Measurements from ENCODE around the gene PALD1.

Gene PALD1

GRCh38 chr10:70558871-70559810, 80.6 kb downstream of the PALD1 start:
- no peak for DNase-seq

- no peak for DNase-seq
These were observed 81.3 kb downstream of the PALD1 start for GRCh38 chr10:70559861-70560260.

DNA sequence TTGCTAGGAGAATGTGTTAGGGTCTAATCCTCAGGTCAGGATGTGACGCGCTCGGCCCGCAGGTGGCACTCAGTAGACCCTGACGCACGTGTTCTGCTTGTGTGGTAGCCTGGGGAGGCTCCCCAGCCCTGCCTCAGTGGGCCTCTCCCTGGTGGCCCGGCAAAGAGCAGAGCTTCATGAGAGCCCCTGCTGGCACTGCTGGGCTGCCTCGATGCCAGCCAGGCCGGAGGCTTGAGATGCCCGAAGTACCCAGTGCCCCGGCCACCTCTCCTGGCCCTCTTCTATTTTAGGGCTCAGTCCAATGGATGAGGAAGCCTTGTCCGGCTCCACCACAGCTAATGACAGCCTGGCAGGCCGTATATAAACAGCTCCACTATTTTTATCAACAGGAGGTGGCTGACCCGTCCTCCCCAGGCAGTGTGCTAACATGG, 82.0 kb downstream of the PALD1 start:
- no peak for DNase-seq

GRCh38 chr10:70561070-70561469, 82.5 kb downstream of the PALD1 start:
- no peak for DNase-seq

- DNase-seq = no peak
These were observed 83.0 kb downstream of the PALD1 start for GRCh38 chr10:70561558-70561957.

DNA sequence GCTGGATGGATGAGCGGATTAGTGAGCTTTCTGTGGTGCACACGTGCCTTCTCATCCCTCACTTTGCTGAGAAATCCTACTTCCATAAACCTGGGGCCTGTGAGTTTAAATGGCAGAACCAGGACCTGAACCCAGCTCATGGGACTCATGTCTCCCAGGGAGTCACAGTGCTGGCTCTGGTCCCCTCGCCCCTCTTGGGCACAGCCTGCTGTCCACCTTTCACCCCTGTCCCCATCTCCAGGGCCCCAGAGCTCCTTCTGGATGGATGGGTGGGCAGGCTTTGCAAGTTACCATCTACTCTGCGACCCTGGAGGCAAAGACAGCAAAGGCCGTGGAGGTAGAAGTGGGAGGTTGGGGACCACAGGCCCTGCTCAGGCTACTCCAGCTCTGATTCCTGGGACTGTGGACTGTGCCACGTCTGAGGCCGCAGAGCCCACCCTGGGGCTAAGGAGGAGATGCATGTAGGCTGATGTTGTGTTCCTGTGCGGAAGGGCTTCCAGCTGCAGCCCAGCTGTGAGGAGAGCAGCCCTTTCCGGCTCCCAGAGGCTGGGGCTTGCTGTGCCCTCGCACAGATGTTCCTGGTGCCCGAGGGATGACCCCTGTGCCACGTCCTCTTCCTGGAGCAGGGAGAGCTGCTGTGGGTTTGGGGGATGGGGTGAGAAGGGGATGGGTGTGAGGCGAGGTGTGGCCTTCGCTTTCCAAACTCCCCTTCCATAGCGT, 83.6 kb downstream of the PALD1 start:
- DNase-seq = no peak

- DNase-seq = no peak
These were observed 84.7 kb downstream of the PALD1 start for GRCh38 chr10:70563230-70563629.

DNA sequence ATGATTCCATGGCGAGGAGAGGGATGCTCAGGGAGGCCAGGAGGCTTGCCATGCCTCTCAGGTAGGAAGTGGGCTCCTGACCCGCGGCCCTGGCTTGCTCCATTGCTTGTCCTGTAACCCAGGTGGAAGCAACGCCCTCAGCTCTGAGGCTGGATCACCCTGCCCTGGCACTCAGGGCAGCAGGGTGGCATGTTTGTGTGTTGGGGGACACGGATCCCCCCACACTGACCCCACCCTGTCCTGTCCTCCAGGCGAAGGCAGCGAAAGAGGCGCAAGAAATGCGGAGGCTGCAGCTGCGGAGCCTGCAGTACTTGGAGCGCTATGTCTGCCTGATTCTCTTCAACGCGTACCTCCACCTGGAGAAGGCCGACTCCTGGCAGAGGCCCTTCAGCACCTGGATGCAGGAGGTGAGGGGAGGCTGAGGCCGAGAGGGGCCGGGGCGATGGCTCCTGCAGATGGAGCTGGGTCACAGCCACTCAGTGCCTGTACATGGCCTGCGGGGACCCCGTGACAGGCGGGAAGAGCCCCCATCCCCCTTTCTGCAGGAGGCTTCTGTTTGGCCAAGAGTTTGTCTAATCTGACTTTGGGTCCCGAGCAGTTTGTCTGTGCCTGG, 85.7 kb downstream of the PALD1 start:
- DNase-seq = no peak

DNA sequence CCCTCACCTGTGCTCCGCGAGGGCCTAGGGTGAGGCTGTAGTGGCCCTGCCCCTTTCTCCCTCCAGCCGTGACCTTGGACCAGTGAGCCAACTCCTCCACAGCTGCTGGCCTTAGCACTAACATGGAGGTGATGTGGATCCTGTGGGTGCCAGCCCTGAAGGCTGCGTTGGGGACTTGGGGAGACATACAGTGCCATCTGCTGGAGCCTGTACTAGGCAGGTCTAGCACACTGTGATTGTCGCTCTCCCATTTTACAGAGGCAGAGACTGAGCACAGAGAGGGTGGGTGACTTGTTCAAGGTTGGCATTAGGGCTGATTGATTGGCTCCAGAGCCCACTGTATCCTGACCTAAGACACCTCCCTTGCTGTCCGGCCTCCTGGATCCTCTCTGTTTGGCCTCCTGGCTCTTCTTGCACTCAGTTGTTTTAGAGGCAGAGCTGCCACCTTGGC, 86.4 kb downstream of the PALD1 start:
- no peak for DNase-seq

- DNase-seq = no peak
These were observed 87.3 kb downstream of the PALD1 start for GRCh38 chr10:70565556-70566514.

DNA sequence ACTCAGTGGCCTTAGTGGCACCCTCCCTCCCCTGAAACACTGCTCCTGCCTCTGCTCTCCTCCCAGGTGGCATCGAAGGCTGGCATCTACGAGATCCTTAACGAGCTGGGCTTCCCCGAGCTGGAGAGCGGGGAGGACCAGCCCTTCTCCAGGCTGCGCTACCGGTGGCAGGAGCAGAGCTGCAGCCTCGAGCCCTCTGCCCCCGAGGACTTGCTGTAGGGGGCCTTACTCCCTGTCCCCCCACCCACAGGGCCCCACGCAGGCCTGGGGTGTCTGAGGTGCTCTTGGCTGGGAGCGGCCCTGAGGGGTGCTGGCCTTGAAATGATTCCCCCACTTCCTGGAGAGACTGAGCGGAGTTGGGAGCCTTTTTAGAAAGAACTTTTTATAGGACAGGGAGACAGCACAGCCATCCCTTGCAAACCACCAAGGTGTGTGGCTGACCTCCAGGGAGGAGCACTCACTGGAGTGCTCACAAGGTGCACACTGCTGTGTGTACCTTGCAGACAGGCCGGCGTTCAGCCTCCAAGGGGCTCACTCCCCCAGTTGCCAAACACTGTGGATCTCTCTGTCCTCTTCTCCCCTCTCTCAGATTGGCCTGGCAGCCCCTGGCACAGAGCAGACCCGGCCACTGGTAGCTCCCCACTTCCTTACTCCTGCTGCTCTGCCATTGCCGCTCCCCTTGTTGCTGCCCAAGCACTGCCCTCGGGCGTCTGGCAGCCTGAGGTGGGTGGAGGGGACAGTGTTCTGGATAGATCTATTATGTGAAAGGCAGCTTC, 88.1 kb downstream of the PALD1 start:
- no peak for DNase-seq

DNA sequence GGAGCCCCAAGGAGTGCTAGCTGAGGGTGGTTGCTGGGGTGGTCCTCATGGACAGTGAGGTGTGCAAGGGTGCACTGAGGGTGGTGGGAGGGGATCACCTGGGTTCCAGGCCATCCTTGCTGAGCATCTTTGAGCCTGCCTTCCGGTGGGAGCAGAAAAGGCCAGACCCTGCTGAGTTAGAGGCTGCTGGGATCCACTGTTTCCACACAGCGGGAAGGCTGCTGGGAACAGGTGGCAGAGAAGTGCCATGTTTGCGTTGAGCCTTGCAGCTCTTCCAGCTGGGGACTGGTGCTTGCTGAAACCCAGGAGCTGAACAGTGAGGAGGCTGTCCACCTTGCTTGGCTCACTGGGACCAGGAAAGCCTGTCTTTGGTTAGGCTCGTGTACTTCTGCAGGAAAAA, 89.0 kb downstream of the PALD1 start:
- DNase-seq = no peak

DNA sequence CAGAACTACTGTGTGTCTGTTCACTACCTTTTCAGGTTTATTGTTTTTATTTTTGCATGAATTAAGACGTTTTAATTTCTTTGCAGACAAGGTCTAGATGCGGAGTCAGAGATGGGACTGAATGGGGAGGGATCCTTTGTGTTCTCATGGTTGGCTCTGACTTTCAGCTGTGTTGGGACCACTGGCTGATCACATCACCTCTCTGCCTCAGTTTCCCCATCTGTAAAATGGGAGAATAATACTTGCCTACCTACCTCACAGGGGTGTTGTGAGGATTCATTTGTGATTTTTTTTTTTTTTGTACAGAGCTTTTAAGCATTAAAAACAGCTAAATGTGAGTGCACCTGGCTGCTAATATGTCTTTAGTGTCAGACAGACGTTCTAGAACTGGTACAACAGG, 89.5 kb downstream of the PALD1 start:
- DNase-seq = no peak

DNA sequence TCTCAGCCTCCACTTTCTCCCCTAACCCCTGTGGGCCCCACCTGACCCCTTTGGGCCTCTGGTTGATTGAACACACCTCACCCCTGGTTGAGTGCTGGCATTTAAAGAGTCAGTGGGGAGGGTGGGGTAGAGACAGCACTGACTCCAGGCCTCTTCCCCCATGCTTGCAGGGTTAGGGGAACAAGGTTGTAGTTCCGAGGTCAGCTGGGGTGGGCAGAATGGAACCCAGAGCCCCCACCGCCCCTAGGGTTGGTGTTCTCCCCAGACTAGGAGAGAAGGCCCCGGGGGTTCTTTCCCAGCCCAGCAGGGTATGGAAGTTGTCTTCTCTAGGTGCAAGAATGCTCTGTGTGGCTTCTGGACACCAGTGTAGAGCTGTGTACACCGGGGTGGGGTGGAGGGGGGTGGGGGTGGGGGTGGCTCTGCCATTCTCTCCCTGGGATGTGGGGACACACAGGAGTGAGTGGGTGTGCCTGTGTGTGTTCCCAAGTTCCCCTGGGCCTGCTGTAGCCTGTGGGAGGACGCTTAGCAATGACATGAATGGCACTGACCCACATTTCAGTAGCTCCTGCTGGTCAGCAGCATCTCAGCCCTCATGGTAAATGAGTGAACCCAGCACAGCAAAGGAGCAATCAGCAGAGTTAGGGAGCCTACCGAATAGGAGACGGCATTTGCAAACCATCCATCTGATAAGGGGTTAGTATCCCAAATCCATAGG, 90.4 kb downstream of the PALD1 start:
- DNase-seq = no peak

DNA sequence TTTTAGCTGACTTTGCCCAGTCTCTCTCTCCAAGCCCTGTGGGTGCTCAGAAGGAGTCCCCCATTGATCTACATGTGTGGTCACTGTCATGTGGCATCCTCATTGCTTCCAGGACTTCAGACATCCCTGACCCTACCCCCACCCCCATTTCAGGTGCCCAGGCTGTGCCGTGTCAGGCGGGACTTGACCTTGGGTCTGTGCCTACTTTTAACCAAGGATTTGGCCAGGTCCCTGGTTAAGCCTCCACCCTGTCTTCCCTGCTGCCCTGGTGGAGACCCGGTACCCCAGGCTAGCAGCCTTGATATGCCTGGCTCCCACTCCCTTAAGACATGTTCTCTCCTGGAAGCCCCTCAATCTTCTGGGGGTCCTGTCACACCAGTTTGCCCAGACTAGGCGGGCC, 92.7 kb downstream of the PALD1 start:
- no peak for DNase-seq

DNA sequence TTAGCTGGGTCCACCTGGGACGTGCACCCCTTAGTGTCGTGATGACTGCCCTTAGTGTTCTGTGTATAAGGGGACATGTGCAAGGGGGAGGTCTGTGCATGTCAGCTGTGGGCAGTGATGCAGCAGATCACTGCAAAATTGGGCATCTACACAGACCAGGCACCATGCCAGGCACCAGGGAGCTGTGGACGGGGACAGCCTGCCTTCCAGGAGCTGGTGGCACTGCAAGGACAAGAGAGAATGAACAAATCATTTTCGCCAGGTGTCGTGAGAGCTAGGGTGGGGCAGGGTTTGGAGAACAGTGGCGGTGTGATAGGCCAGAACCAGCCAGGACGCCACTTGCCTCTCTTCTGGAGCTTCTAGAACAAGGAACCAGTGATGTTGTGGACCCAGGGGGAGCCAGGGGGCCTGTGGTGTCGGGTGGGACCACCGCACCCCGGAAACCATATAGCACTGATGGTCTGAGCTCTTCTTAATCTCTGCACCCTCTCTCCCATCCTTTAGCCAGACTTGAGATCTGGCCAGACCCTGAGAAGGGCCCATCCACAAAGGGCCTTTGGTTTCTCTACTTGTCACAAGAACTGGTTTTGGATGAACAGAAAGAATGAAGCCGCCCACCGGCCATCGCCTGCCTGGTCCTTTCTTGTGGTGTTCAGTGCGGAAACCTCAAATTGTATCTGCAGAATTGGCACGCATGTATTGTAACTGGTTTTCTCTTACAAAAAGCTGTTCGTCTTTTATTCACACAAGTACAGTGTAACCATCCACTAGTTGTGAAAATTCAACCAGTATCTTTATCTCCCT, 93.3 kb downstream of the PALD1 start:
- no peak for DNase-seq

DNA sequence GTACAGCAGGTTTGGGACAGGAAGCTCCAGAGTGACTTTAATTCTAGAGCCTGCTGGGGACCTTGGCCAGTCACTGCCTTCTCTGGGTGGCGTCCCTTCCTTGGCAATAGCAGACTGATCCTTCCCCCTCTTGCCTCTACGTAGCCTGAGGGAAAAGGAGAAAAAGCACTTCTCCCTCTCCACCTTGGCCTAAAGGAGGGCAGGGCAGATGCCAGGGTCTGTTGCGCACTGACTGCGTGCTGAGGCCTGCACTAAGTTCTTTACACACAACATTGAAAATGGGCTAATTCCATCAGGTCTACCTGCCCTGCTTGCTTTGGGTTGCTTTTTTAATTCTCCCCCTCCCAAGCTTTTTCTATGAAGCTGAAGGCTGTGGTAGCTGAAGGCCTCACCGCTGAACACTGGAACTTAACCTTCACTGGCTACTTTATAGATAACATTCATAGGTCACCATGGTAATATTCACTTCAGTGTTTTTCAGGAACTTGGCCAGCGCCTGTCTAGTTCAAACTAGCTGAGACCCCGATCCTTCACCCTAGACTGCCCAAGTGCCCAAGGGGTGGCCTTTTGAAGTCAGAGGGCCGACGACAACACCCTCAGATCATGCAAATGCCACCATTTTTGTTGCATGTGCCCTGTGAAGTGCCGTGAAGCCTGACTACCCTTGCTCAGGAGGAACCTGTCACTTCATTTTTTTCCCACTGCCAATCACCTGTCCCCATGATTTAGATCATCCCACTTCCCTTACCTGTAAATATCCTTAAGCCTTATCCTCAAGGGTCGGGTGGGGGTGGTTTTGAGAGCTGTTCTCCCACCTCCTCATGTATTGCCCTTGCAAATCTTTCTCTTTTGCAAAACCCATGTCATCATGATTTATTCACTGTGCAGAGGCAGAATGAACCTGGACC, 95.3 kb downstream of the PALD1 start:
- DNase-seq = no peak

- no peak for DNase-seq
These were observed 96.9 kb downstream of the PALD1 start for GRCh38 chr10:70575486-70575873.
